UCSD-AML1 (cell line): Measurements from ENCODE around the gene LDAH.

ENCODE experiments used
- DNase-seq: peaks from one replicate; lab custom pipeline; 2025; ENCODE audit not compliant: unreplicated experiment; lab: John Stamatoyannopoulos, UW

The LDAH gene

GRCh38 chr2:20668871-20669475, 153.9 kb downstream of the LDAH start:
- DNase-seq = no peak

- DNase-seq = no peak
These were observed 154.4 kb downstream of the LDAH start for GRCh38 chr2:20668451-20668850.

GRCh38 chr2:20667531-20668401, 155.1 kb downstream of the LDAH start:
- no peak for DNase-seq

GRCh38 chr2:20667151-20667530, 155.8 kb downstream of the LDAH start:
- DNase-seq = no peak

- peak; percentile 46 for DNase-seq
These were observed 156.4 kb downstream of the LDAH start, which contains the start of gene GDF7 for GRCh38 chr2:20666304-20667150. Gene GDF7, plus strand, starts transcription at chr2:20667144. Its CDS starts 96 bp downstream, at chr2:20667240.

GRCh38 chr2:20666005-20666303, 156.9 kb downstream of the LDAH start:
- DNase-seq = no peak

- no peak for DNase-seq
These were observed 157.5 kb downstream of the LDAH start for GRCh38 chr2:20665243-20666004.

- no peak for DNase-seq
These were observed 158.3 kb downstream of the LDAH start for GRCh38 chr2:20664431-20665242.

GRCh38 chr2:20664071-20664390, 158.9 kb downstream of the LDAH start:
- DNase-seq = no peak

- no peak for DNase-seq
These were observed 159.5 kb downstream of the LDAH start for GRCh38 chr2:20663196-20664070.

- no peak for DNase-seq
These were observed 160.5 kb downstream of the LDAH start for GRCh38 chr2:20662308-20662937.

GRCh38 chr2:20661421-20662307, 161.2 kb downstream of the LDAH start:
- DNase-seq = peak; percentile 57

- DNase-seq = no peak
These were observed 162.1 kb downstream of the LDAH start for GRCh38 chr2:20660506-20661420.

GRCh38 chr2:20657522-20658235, 165.2 kb downstream of the LDAH start:
- DNase-seq = no peak

GRCh38 chr2:20656561-20656960, 166.3 kb downstream of the LDAH start:
- DNase-seq = no peak

GRCh38 chr2:20654535-20654813, 168.4 kb downstream of the LDAH start:
- DNase-seq = no peak
